ENCODE measurements around the gene PACRG.

DNA sequence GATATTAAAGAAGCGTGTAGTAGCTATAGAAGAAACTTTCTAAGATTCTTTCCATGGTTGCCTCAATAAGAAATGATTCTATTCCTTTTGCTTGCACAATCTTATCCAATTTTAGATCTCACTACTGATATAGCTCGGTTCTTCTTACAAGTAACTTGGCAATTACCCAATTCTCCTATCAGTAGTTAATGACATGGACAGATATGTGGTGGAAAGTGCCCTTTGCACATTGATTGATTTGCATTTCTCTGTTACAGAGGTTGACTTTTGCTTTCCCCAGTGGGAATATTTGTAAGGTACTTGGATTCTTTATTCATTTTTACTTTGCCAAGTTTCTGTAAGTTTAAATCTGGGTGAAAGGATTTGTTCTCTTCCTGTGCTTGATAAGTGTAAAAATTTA lies 593.0 kb downstream of the PACRG start:
- TF ChIP-seq, protein P1, sequence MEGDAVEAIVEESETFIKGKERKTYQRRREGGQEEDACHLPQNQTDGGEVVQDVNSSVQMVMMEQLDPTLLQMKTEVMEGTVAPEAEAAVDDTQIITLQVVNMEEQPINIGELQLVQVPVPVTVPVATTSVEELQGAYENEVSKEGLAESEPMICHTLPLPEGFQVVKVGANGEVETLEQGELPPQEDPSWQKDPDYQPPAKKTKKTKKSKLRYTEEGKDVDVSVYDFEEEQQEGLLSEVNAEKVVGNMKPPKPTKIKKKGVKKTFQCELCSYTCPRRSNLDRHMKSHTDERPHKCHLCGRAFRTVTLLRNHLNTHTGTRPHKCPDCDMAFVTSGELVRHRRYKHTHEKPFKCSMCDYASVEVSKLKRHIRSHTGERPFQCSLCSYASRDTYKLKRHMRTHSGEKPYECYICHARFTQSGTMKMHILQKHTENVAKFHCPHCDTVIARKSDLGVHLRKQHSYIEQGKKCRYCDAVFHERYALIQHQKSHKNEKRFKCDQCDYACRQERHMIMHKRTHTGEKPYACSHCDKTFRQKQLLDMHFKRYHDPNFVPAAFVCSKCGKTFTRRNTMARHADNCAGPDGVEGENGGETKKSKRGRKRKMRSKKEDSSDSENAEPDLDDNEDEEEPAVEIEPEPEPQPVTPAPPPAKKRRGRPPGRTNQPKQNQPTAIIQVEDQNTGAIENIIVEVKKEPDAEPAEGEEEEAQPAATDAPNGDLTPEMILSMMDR (IDR thresholded peaks at IDR 0.05 in 4 of 5, conservative IDR thresholded peaks at IDR 0.05 in 1 of 5), result no peak
- no peak for TF ChIP-seq POLR2A (IDR thresholded peaks at IDR 0.05)

Measured in gastrocnemius medialis (tissue), 4 donors.